ENCODE measurements around the gene ACSS1.
"Not testable (repeated sequence)": the region's sequence is repeated elsewhere in the genome, so short reads cannot be mapped to it uniquely, and the experiment has no call there.

The ACSS1 gene

GRCh38 chr20:25006431-25007167, 51.3 kb downstream of the ACSS1 start:
- H3K4me3 ChIP-seq (ENCODE audit: low read depth, low read length) = no peak overlapping the region
- no peak for TF ChIP-seq CTCF (IDR thresholded peaks at IDR 0.05; ENCODE audit: insufficient read depth, low read depth, low read length, missing control alignments)

GRCh38 chr20:25005661-25006060, 52.3 kb downstream of the ACSS1 start:
- H3K4me3 ChIP-seq (ENCODE audit: low read depth, low read length) = no peak overlapping the region
- no peak for TF ChIP-seq CTCF (IDR thresholded peaks at IDR 0.05; ENCODE audit: insufficient read depth, low read depth, low read length, missing control alignments)
- DNase-seq (ENCODE audit: low read depth) = no peak

More at GRCh38 chr20:25006431-25007167, 51.3 kb downstream of the ACSS1 start:
- no peak for DNase-seq (ENCODE audit: low read depth)

- TF ChIP-seq CTCF (IDR thresholded peaks at IDR 0.05; ENCODE audit: insufficient read depth, low read depth, low read length, missing control alignments) = no peak
These were observed 52.7 kb downstream of the ACSS1 start for GRCh38 chr20:25005220-25005619.

GRCh38 chr20:25003002-25003401, 54.9 kb downstream of the ACSS1 start:
- no peak overlapping the region for H3K4me3 ChIP-seq (ENCODE audit: low read depth, low read length)
- no peak for TF ChIP-seq CTCF (IDR thresholded peaks at IDR 0.05; ENCODE audit: insufficient read depth, low read depth, low read length, missing control alignments)
- no peak for DNase-seq (ENCODE audit: low read depth)

More at GRCh38 chr20:25005220-25005619, 52.7 kb downstream of the ACSS1 start:
- DNase-seq (ENCODE audit: low read depth) = no peak
- H3K4me3 ChIP-seq (ENCODE audit: low read depth, low read length) = no peak overlapping the region

- not testable (repeated sequence) for DNase-seq (ENCODE audit: low read depth); H3K4me3 ChIP-seq (ENCODE audit: low read depth, low read length)
These were observed 56.6 kb downstream of the ACSS1 start for GRCh38 chr20:25001323-25001722.

GRCh38 chr20:25000268-25000801, 57.6 kb downstream of the ACSS1 start:
- no peak for DNase-seq (ENCODE audit: low read depth)
- TF ChIP-seq CTCF (IDR thresholded peaks at IDR 0.05; ENCODE audit: insufficient read depth, low read depth, low read length, missing control alignments) = no peak
- no peak overlapping the region for H3K4me3 ChIP-seq (ENCODE audit: low read depth, low read length)

GRCh38 chr20:24999568-24999967, 58.4 kb downstream of the ACSS1 start:
- TF ChIP-seq CTCF (IDR thresholded peaks at IDR 0.05; ENCODE audit: insufficient read depth, low read depth, low read length, missing control alignments) = no peak
- no peak for DNase-seq (ENCODE audit: low read depth)
- H3K4me3 ChIP-seq (ENCODE audit: low read depth, low read length) = no peak overlapping the region

Data from GM12865 (cell line).